Adrenal gland (tissue), 12 donors: ENCODE measurements around the gene DHX32. TPM values are rescaled to one million over a fixed set of nuclear protein-coding genes. Genes with fewer than 3 reads are reported as not detected.
"Not testable (repeated sequence)": the region's sequence is repeated elsewhere in the genome, so short reads cannot be mapped to it uniquely, and the experiment has no call there.

Source experiments
- DNase-seq, 7 donors: peaks; one replicate each; pipeline ENCODE4 v3.0.0-alpha.2; 2019 to 2020
- H3K27ac ChIP-seq, 5 donors: fragments of 200-600 bp; sonication (generic) in 4 of 5; 1 replicate in 3 of 5; 2 replicates in 2 of 5; pipeline versions ENCODE4 v1.5.1 to v1.8.0; 2016 to 2020; ENCODE audit warnings: mild to moderate bottlenecking in 1 of 5
- H3K27me3 ChIP-seq: fragments of 200-600 bp; 2 replicates; pipeline ENCODE4 v1.8.0; 2021
- H3K36me3 ChIP-seq, 2 donors: fragments of 200-600 bp; replicated peaks in 1 of 2; 1 replicate in 1 of 2; 2 replicates in 1 of 2; pipeline versions ENCODE4 v1.5.1 to v1.8.0; 2018 to 2022
- H3K4me1 ChIP-seq, 2 donors: fragments of 200-600 bp; replicated peaks in 1 of 2; 1 replicate in 1 of 2; 2 replicates in 1 of 2; pipeline versions ENCODE4 v1.5.1 to v1.8.0; 2018 to 2021
- H3K4me3 ChIP-seq, 4 donors: fragments of 200-600 bp; sonication (generic) in 3 of 4; one replicate each; pipeline ENCODE4 v1.5.1; 2016 to 2018
- H3K9me3 ChIP-seq, 3 donors: fragments of 200-600 bp; sonication (generic) in 1 of 3; replicated peaks in 1 of 3; 1 replicate in 2 of 3; 2 replicates in 1 of 3; pipeline versions ENCODE4 v1.5.1 to v1.8.0; 2016 to 2021
- CTCF ChIP-seq, 6 experiments: fragments of 450-650 bp in 4 of 6; fragments of 200-600 bp in 2 of 6; sonication (generic) in 1 of 6; IDR thresholded peaks; 1 replicate in 5 of 6; 2 replicates in 1 of 6; pipeline versions ENCODE4 v1.5.1 to v1.8.0; 2016 to 2021; ENCODE audit warnings: antibody characterized with exemption in 6 of 6, mild to moderate bottlenecking in 2 of 6, moderate library complexity in 1 of 6
- POLR2A ChIP-seq, 2 donors: fragments of 450-650 bp; IDR thresholded peaks; one replicate each; pipeline ENCODE4 v1.6.1; 2017; ENCODE audit warnings: antibody characterized with exemption in 2 of 2, mild to moderate bottlenecking in 2 of 2, moderate library complexity in 1 of 2
- WGBS, 4 donors: extraction: QIAGEN DNeasy Blood & Tissue Kit in 2 of 4; methylation state at CpG; one replicate each; pipeline versions ENCODE4 v1.1.5 to v1.1.7; 2013 to 2017; 5-methylcytosine and 5-hydroxymethylcytosine counted together
- intact Hi-C, 2 donors: fragments of 100-400 bp; cut with DNase I; formaldehyde crosslinking; loops; one replicate each; pipeline versions ENCODE4 v1.14.1 to v1.15.0; 2022 to 2023
- polyA plus RNA-seq, 3 donors: library from polyadenylated mRNA; stranded (reverse); fragments of 200-250 nt in 2 of 3; fragments of 350-450 nt in 1 of 3; fragmentation: Illumina TruSeq in 1 of 3; extraction: RNeasy Lipid Tissue Mini Kit (QIAGEN cat#74804) in 1 of 3; gene quantifications; one replicate each; pipeline ENCODE4 v1.2.3, GENCODE V29; 2013 to 2014
- total RNA-seq, 9 donors: library from RNA; depleted of rRNA in 4 of 9; stranded (reverse); fragments of >200 nt in 4 of 9; fragments of 120-200 nt in 1 of 9; fragmentation: NEBNext Ultra II Directional in 1 of 9; extraction: Animal tissue kit (Norgen Biotek cat#: 25700) in 1 of 9; gene quantifications; one replicate each; pipeline versions ENCODE4 v1.1.0 to v1.2.4, GENCODE V29; 2013 to 2023
- donor health status: healthy with polysubstance abuse.
- donor health status: Bipolar disorder and iron deficiency.
- donor health status: DM: yes; HTN: yes; CAD: no.
- donor health status: DM: no; HTN: no; CAD: no.
- donor health status: DM: no; HTN: no; CAD: no.
- donor health status: DM: yes; HTN: yes; CAD: no.

The DHX32 gene
- total and polyA plus RNA-seq, 12 donors, result 22.0 to 100 (median 39.2) TPM

GRCh38 chr10:125926247-125926646 lies 45.2 kb upstream of the DHX32 start:
- TF ChIP-seq POLR2A (IDR thresholded peaks at IDR 0.05), result no peak
- TF ChIP-seq CTCF (IDR thresholded peaks at IDR 0.05), result no peak
- no peaks in the 10 kb centered on the region for H3K9me3 ChIP-seq
- no peak overlapping the region for H3K4me3 ChIP-seq
- DNase-seq, result no peak
- H3K36me3 ChIP-seq, result no peaks in the 10 kb centered on the region
- H3K27ac ChIP-seq, result no peak overlapping the region
- intact Hi-C loops, result no loop called here
- 54 to 62% (median 57%) methylated on average over 5 of the region's 5 CpGs for WGBS, 4 donors
- no peaks in the 10 kb centered on the region for H3K4me1 ChIP-seq
- H3K27me3 ChIP-seq, result no peaks in the 10 kb centered on the region

GRCh38 chr10:125925262-125925834 lies 44.3 kb upstream of the DHX32 start:
- no peak for DNase-seq
- Histone ChIP-seq H3K27me3 (no peaks in the 10 kb centered on the region), H3K9me3 (no peaks in the 10 kb centered on the region), H3K4me3 (no peak overlapping the region), H3K4me1 (no peaks in the 10 kb centered on the region), H3K27ac (no peak overlapping the region), H3K36me3 (no peaks in the 10 kb centered on the region)
- intact Hi-C loops, result no loop called here
- 78 to 82% (median 81%) methylated on average over 5 of the region's 5 CpGs for WGBS, 4 donors
- TF ChIP-seq POLR2A (IDR thresholded peaks at IDR 0.05) (no peak), CTCF (IDR thresholded peaks at IDR 0.05) (no peak)

GRCh38 chr10:125921643-125922306 lies 40.7 kb upstream of the DHX32 start:
- intact Hi-C loops, H3K27me3 ChIP-seq: not testable (repeated sequence)

GRCh38 chr10:125917704-125918361 lies 36.7 kb upstream of the DHX32 start:
- H3K9me3 ChIP-seq, H3K27ac ChIP-seq, H3K4me3 ChIP-seq, H3K36me3 ChIP-seq, H3K27me3 ChIP-seq, DNase-seq, H3K4me1 ChIP-seq, intact Hi-C loops: not testable (repeated sequence)
- WGBS, 4 donors, result 82 to 89% (median 87%) methylated on average over 8 of the region's 8 CpGs

More at GRCh38 chr10:125921643-125922306, 40.7 kb upstream of the DHX32 start:
- not testable (repeated sequence) for H3K36me3 ChIP-seq, DNase-seq, H3K4me3 ChIP-seq, H3K27ac ChIP-seq, H3K9me3 ChIP-seq, H3K4me1 ChIP-seq
- WGBS, 4 donors, result 94 to 97% (median 96%) methylated on average over 2 of the region's 2 CpGs

GRCh38 chr10:125916977-125917376 lies 35.9 kb upstream of the DHX32 start:
- no peak for TF ChIP-seq POLR2A (IDR thresholded peaks at IDR 0.05)
- no peak for TF ChIP-seq CTCF (IDR thresholded peaks at IDR 0.05)
- 62 to 81% (median 66%) methylated on average over 3 of the region's 3 CpGs for WGBS, 4 donors
- H3K4me3 ChIP-seq, result no peak overlapping the region
- no peak overlapping the region for H3K27ac ChIP-seq
- H3K27me3 ChIP-seq, result no peaks in the 10 kb centered on the region
- no peaks in the 10 kb centered on the region for H3K9me3 ChIP-seq
- intact Hi-C loops, result no loop called here
- DNase-seq, result no peak
- H3K4me1 ChIP-seq, result no peaks in the 10 kb centered on the region
- no peaks in the 10 kb centered on the region for H3K36me3 ChIP-seq

GRCh38 chr10:125913277-125913676 lies 32.2 kb upstream of the DHX32 start:
- WGBS, 4 donors, result 60 to 70% (median 65%) methylated on average over 6 of the region's 6 CpGs
- DNase-seq, intact Hi-C loops: not testable (repeated sequence)

More at GRCh38 chr10:125913277-125913676, 32.2 kb upstream of the DHX32 start:
- H3K9me3 ChIP-seq, H3K4me1 ChIP-seq, H3K27ac ChIP-seq, H3K27me3 ChIP-seq, H3K36me3 ChIP-seq, H3K4me3 ChIP-seq: not testable (repeated sequence)
